Measurements from ENCODE around the gene PRSS1.

DNA sequence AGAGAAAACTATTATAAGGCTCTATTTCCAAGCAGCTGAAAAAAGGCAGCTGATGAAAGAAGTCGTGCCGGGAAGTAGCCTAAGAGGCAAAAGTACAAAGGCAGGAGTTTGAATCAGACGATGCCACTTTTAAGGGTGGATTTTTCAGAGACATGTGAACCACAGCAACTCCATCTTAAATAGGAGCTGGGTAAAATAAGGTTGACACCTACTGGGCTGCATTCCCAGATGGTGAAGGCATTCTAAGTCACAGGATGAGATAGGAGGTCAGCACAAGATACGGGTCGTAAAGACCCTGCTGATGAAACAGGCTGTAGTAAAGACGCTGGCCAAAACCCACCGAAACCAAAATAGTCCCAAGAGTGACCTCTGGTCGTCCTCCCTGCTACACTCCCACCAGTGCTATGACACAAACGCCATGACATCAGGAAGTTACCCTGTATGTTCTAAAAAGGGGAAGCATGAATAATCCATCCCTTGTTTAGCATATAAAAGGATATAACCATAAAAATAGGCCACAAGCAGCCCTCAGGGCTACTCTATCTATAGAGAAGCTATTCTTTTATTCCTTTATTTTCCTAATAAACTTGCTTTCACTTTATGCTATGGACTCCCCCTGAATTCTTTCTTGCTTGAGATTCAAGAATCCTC, 45.5 kb upstream of the PRSS1 start:
- TF ChIP-seq POLR2A (IDR thresholded peaks at IDR 0.05; ENCODE audit: low read length) (no peak), GATA1 (IDR thresholded peaks at IDR 0.05; ENCODE audit: low read depth, low read length) (no peak)

Data from erythroblast (primary cell).